Measurements from ENCODE around the gene PROK2.

The PROK2 gene

GRCh38 chr3:71744738-71745137 is 40.2 kb downstream of the PROK2 start:
- DNase-seq: no peak
- TF ChIP-seq POLR2A (IDR thresholded peaks at IDR 0.05; ENCODE audit: low read length): no peak
- no peak for TF ChIP-seq GATA1 (IDR thresholded peaks at IDR 0.05; ENCODE audit: low read depth, low read length)

DNA sequence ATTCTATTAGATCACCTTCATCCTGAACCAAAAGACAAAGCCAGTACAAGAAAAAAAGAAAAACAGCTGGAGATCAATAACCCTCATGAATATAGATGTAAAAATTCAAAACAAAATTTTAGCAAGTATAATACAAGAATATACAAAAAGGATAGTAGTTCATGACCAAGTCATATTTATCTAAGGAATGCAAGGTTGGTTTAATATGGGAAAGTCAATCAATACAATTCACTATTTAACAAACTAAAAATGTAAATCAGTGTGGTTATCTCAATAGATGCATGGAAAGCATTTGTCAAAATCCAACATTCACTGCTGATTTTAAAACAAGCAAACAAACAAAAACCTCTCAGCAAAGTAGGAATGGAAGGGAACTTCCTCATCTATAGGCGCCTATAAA is 42.3 kb downstream of the PROK2 start:
- TF ChIP-seq POLR2A (IDR thresholded peaks at IDR 0.05; ENCODE audit: low read length): no peak
- no peak for TF ChIP-seq GATA1 (IDR thresholded peaks at IDR 0.05; ENCODE audit: low read depth, low read length)
- no peak for DNase-seq

GRCh38 chr3:71734881-71735280 is 50.1 kb downstream of the PROK2 start:
- no peak for DNase-seq
- no peak for TF ChIP-seq GATA1 (IDR thresholded peaks at IDR 0.05; ENCODE audit: low read depth, low read length)
- no peak for TF ChIP-seq POLR2A (IDR thresholded peaks at IDR 0.05; ENCODE audit: low read length)

DNA sequence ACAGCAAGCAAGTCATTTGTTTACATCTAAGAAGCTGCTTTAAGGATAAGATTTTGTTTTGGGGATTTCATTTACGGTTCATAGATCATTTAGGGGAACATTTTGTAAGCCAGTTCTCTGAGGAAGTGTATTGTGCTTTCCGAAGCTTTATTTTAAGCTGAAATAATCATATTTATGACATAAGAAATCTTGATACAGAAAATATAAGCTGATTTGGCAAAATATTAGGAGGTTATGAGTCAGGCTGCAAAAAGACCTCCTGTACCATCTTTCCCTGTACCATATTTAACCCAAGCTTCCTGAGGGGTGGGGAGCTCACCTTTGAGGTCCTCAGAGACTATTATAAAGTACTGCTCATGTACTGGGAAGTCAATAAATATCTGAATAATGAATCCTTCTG is 51.6 kb downstream of the PROK2 start:
- TF ChIP-seq POLR2A (IDR thresholded peaks at IDR 0.05; ENCODE audit: low read length) (no peak), GATA1 (IDR thresholded peaks at IDR 0.05; ENCODE audit: low read depth, low read length) (no peak)
- no peak for DNase-seq

DNA sequence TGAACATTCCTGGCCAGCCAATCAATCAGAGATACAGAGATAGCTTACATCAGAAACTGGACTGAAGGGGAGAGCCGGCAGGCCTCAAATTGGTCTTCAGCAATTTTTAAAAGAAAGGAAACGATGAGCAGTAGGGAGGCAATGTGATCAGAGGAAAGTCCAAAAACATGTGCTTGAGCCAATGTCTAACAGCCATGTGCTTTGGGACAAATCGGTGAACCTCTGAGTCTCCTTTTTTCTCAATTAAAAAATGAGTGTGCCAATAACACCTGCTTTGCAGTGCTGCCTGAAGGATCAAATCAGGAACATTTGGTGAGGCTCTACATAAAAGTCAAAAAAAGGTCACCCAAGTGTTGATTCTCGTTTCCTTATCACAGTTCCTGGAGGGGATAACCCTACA is 52.3 kb downstream of the PROK2 start:
- DNase-seq: no peak
- TF ChIP-seq GATA1 (IDR thresholded peaks at IDR 0.05; ENCODE audit: low read depth, low read length): no peak
- no peak for TF ChIP-seq POLR2A (IDR thresholded peaks at IDR 0.05; ENCODE audit: low read length)

DNA sequence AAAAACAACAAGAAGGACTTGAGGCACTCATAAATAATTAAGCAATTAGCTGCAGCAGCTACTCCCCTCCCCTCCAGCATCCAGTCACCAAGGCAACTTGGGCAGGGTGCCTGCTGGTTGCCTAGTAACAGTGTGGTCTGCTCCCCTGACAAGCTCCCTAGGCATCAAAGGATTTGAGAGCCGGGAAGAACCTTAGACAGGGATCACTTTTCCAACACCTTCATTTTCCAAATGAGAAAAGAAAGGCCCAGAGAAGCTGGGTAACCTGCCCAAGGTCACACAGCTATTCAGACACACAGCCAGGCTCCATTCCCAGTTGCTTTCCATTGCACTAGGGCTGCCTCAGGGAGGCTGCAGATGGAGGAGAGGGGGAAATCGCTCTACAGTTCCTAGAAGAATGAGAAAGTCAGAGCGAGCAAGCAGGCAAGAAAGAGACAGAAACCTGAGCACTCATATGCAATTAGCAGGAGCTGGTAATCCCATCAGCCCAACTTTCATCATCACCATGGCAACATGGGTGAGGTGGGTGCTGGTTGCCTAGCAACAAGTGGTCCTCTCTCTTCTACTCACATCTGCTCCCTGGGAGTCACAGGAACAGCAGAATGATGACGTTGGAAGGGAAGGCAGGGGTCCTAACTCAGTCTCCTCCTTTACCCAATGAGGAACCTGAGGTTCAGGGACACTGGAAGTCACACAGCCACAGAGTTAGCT is 56.2 kb downstream of the PROK2 start:
- DNase-seq: peak; percentile 4 to 12
- TF ChIP-seq POLR2A (IDR thresholded peaks at IDR 0.05; ENCODE audit: low read length) (no peak), GATA1 (IDR thresholded peaks at IDR 0.05; ENCODE audit: low read depth, low read length) (no peak)

GRCh38 chr3:71726146-71726545 is 58.8 kb downstream of the PROK2 start:
- no peak for TF ChIP-seq GATA1 (IDR thresholded peaks at IDR 0.05; ENCODE audit: low read depth, low read length)
- no peak for TF ChIP-seq POLR2A (IDR thresholded peaks at IDR 0.05; ENCODE audit: low read length)
- DNase-seq: no peak

DNA sequence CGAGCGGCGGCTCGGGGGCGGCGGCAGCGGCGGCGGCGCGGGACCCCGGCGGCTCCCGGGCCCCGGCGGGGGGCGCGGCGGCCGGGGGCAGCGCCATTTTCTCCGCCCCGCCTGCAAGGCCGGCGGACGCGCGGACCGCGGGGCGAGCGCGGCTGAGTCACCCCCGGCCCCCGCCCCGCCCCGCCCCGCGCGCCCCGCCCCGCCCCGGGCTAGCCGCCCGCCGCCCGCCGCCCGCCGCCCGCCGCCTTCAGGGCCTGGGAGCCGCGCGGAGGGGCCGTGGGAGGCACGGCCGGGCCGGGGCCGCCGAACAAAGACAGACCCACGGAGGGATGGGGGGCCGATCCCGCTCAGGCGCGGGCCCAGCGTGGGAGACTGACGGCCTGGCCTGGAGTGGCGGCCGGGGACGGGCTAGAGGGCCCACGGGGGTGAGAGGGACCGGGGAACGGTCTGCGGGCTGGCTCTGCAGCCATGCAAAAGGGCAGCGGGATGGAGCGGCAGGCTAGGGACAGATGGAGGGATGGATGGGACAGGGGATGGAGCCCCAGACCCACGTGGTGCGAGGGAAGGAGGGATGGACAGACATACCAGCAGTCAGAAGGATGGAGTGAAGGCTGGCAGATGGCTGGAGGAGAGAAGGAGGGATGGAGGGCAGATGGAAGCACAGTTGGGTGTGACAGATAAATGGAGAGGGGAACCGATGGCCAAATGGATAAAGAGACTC is 59.5 kb downstream of the PROK2 start, which contains the start of gene EIF4E3:
Gene EIF4E3, minus strand, starts transcription at position 132 of the 721 bp plus-strand sequence. Its CDS starts 35 bp downstream, at position 97.
- no peak for TF ChIP-seq POLR2A (IDR thresholded peaks at IDR 0.05; ENCODE audit: low read length)
- TF ChIP-seq GATA1 (IDR thresholded peaks at IDR 0.05; ENCODE audit: low read depth, low read length): no peak
- peak; percentile 38 to 60 for DNase-seq

DNA sequence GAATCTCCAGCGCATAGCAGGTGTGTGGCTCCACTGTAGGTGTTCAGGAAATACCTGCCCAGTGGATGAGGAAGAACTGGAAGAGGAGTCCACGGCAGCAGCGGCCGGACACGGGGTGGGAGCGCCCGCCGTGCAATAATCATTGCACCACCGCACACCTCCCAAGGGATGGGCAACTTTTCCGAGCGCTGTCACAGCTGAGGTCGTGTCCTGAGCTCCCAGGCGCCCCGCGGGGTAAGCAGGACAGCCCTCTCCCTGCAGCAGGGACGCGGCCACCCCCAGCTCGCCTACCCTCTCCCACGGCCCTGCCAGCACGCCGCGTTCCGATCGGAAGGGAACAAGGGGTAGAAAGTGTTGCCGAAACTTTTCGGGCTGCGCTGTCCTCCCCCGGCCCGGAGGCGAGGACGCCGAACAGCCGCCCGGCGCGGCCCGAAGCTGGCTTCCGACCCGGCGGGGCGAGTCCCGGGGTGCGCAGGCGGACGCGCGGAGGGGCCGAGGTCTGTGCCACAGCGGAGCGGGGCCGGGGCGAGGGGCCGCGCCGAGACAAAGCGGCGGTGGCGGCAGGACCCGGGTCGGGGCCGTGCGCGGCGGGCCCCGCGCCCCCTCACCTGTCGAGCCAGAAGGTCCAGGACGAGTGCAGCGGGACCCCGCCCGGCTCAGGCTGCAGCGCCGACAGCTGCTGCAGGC is 60.2 kb downstream of the PROK2 start:
- TF ChIP-seq GATA1 (IDR thresholded peaks at IDR 0.05; ENCODE audit: low read depth, low read length) (no peak), POLR2A (IDR thresholded peaks at IDR 0.05; ENCODE audit: low read length) (no peak)
- DNase-seq: peak; percentile 5 to 17

- DNase-seq: no peak
Observed at GRCh38 chr3:71724171-71724453, 60.8 kb downstream of the PROK2 start.

GRCh38 chr3:71723452-71724170 is 61.3 kb downstream of the PROK2 start:
- DNase-seq: no peak

More at GRCh38 chr3:71724171-71724453, 60.8 kb downstream of the PROK2 start:
- TF ChIP-seq GATA1 (IDR thresholded peaks at IDR 0.05; ENCODE audit: low read depth, low read length): no peak
- TF ChIP-seq POLR2A (IDR thresholded peaks at IDR 0.05; ENCODE audit: low read length): no peak

DNA sequence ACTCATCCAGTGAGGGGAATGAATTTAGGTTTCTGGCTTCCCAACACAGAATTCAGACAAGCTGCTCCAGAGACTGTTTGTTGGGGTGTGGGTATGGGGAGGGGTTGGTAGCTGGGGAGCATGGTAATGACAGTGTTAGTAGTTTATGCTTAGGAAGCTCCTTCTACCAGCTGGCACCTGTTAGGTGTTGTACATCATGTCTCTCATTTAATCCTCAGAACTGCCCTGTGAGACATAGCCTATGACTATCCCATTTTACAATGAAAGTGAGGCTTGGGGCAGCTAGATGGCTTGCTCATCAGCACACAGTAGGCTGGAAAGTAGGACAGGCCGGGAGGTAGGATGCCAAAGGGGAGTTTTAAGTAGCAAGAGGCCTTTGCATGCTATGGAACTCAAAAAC is 62.3 kb downstream of the PROK2 start:
- TF ChIP-seq POLR2A (IDR thresholded peaks at IDR 0.05; ENCODE audit: low read length): no peak
- TF ChIP-seq GATA1 (IDR thresholded peaks at IDR 0.05; ENCODE audit: low read depth, low read length): no peak
- no peak for DNase-seq

More at GRCh38 chr3:71723452-71724170, 61.3 kb downstream of the PROK2 start:
- no peak for TF ChIP-seq GATA1 (IDR thresholded peaks at IDR 0.05; ENCODE audit: low read depth, low read length)
- no peak for TF ChIP-seq POLR2A (IDR thresholded peaks at IDR 0.05; ENCODE audit: low read length)
